HG03135 (cell line): ENCODE measurements around the gene FGFBP2.
"Not testable (repeated sequence)": the region's sequence is repeated elsewhere in the genome, so short reads cannot be mapped to it uniquely, and the experiment has no call there.

Experiments used
- ATAC-seq: cut with Tn5 transposase; IDR thresholded peaks from one replicate; pipeline ENCODE4 v1.9.1; 2021; ENCODE audit warnings: mild to moderate bottlenecking, moderate library complexity; ENCODE audit not compliant: unreplicated experiment

Gene FGFBP2

DNA sequence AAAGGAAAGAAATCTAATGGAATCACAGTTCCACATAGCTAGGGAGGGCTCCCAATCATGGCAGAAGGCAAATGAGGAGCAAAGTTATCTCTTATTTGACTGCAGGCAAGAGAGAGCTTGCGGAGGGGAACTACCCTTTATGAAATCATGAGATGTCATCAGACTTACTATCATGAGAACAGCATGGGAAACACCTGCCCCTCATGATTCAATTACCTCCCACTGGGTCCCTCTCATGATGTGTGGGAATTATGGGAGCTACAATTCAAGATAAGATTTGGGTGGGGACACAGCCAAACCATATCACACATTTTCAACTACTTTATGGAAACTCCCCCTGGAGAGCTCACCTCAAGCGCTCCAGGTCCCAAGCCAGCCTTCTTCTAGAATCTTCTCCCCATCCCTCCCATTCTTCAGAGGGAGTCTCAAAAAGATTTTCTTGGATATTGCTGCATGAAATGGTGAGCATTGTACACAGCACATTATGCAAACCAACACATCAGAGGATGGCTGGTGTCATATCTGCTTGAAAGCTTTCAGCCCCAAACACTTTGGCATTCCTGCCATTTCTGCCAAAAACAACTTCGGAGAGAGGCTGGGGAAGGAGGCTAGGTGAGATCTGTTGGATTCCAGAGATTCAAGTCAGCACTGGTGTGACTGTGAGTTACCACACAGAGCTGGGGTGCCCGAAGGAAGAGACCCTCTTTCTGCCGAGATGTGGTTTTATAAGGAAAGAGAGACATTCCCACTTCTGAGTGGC is 31.3 kb downstream of the FGFBP2 start:
- no peak for ATAC-seq

DNA sequence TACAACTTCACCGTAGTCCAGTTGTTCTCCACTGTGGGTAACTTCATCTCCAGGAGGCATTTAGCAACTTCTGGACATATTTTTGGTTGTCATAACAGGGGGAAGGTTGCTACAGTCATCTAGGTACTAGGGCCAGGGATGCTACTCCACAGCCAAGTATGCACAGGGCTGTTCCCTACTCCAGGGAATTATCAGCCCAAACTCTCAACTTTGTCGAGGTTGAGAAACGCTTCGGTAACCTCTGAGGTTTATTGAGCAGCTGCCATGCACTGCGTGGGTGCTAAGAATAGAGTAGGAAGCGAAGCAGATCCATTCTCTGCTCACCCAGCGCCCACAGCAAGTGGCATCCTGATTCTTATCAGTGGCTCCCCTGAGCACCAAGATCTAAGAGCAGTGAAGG is 32.7 kb downstream of the FGFBP2 start:
- ATAC-seq = no peak

DNA sequence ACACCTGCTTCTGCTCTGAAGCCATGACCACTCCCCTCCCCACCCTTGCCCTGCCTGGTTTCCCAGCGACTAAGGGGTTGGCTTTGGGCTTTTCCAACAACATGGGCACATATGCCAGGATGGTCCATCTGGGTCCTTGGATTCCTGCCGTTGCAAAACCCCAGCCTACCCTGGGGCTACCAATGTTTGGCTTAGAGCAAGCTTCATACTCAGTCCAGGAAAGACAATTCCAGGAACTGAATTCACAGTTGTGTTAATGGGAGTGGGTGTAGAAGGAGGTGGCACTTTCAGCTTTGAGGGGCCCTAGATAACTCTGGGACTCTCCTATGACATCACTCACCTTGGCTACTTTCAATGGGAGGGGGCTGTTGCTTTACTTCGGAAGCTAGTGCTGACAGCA is 33.4 kb downstream of the FGFBP2 start:
- ATAC-seq = no peak

DNA sequence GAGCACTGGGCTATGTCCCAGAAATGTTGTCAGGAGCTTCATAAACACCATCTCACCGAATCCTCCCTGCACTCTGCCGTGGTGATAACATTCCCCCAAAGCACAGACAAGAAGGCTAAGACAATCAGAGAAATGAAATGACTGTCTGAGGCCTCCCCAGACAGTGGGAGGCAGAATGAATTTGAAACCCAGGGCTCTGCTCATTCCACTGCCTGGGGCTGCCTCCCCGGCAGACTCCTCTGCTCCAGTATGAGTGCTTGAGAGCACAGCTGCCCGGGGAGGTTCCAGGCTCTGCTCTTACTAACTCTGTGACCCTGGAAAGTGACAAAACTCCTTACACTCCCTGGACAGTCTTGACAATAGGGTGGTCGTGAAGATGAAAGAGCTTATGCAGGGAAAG is 34.1 kb downstream of the FGFBP2 start:
- no peak for ATAC-seq

DNA sequence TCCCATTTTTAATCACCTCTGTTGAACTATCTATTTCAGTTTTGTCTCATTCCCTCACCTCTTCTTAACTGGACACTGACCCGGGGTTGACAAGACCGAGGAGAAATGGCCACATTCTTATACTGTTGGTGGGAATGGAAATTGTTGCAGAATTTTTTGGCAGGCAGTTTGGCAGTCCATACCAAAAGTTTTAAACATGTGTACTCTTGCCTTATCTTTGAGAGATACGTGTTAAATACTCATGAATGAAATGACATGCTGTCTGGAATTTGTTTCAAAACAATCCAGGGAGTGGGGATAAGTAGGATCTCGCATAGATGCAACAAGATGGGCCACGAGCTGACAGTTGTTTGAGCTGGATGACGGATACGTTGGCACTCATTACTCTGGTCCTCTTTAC is 36.5 kb downstream of the FGFBP2 start:
- no peak for ATAC-seq

DNA sequence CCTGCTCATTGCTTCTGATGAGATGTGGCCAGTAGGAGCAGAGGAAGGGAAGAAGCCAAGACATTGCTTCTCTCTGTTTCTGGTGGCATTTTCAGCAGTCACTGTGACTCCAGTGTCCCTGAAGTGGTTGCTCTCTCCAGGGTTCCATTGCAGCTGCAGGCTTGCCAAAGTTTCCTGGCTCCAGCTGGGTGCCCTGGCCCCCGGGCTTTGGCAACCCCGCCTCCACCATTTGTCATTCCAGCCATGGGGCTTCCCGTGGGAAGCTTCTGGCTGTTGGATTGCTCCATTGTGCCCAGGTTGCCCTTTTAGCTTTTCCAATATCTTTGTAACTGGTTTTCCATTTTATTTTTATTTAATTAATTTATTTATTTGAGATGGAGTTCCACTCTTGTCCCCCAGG is 37.1 kb downstream of the FGFBP2 start:
- no peak for ATAC-seq

DNA sequence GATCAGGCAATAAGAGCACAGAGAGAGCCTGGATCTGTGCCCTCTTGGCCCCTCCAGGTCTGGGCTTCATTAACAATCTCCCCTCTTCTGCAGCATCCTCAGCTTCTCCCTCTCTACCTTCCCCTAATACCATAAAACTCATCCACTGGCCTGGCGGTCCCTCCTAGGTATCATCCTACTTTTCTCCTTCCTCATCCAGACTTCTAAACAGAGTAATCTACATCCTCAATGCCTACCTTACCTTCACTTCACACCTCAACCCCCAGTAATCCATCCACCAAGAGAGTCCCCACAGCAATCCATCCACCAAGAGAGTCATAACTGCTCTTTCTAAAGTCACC is 41.4 kb downstream of the FGFBP2 start:
- no peak for ATAC-seq

DNA sequence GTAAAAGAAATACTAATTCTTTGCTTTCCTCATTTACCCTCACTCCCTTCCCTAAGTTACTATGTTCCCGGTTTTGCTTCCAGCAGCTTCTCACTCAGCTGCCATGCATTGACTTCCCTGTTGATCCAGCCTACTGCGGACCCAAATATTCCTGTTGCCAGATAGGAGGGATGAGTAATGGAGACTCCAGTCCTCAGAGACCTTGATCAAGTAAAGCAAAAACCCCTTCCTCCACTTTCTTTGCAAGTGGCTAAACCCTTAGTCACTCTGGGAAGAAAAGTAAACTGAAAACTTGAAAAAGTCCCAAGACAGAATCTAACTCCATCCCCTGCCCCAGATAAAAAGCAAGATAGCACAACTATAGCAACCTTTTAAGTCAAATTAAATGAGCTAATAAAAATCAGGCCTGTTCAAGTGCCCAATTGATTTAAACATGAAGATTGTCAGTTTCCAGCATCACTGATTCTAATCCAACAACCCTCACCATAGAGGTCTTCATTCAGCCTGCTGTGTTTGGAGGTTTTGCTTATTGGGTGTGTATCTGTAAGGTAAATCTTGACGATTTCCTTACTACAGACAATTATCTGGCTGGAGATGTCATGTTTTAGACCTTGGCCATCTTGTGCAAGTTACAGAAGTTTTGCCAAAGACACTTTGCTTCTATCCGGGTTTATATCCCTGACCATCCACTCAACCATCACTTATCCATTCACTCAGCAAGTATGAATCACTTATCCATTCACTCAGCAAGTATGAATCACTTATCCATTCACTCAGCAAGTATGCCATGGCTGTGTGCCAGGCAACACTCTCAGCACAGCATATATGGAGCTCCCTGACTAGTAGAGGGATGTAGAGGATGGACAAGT is 42.0 kb downstream of the FGFBP2 start:
- ATAC-seq = no peak

DNA sequence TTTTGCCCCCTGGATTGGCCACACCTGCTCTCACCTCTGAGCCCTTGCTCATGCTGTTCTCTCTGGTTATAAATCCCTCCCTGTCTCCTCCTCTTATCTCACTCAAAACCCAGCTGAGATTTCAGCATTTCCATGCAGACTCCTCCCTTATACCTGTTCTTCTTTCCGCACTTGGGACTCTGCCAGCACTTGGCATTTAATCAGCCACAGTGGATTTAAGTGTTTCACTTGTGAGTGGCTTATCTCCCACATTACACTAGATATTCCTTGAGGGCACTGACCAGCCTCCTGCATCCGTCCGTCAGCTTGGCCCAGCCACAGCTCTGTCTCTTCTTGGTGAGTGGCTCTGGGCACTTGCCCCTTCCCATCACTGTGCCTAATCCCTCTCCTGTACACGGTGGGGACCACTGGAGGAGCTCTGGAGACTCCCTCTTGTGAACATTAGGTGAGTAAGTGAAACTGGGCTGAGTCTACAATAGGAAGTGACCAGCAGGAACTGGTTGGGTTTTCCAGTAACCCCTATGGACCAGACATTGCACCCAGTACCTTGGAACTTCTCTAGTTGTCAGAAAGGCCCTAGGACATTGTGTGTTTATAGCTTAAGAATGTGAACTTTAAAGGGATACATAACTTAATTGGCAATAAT is 44.4 kb downstream of the FGFBP2 start:
- ATAC-seq = no peak

DNA sequence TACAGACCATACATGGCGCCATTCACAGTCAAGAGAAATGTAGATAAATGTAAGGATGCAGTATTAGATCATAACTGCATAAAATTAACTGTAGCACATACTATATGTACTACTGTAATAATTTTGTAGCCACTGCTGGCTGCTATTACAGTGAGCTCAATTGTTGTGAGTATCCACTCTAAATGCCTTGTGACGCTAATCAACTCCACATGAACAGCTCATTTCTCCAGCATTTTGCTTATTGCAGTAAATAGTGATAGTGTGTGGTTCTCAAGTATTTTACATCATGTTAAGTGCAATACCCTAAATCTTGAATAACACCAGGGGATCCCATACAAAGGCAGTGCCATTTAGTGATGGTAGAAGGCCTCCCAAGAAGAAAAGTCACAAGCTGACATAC is 45.7 kb downstream of the FGFBP2 start:
- no peak for ATAC-seq

DNA sequence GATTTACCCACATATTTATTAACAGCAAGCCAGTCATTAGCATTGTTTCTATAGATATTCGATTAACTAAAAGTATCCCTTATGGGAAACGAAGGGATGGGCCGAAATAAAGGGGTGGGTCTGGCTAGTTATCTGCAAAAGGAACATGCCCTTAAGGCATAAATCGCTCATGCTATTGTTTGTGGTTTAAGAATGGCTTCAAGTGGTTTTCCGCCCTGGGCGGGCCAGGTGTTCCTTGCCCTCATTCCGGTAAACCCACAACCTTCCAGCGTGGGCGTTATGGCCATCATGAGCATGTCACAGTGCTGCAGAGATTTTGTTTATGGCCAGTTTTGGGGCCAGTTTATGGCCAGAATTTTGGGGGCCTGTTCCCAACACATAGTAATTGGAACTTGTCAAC is 46.6 kb downstream of the FGFBP2 start:
- ATAC-seq = not testable (repeated sequence)

DNA sequence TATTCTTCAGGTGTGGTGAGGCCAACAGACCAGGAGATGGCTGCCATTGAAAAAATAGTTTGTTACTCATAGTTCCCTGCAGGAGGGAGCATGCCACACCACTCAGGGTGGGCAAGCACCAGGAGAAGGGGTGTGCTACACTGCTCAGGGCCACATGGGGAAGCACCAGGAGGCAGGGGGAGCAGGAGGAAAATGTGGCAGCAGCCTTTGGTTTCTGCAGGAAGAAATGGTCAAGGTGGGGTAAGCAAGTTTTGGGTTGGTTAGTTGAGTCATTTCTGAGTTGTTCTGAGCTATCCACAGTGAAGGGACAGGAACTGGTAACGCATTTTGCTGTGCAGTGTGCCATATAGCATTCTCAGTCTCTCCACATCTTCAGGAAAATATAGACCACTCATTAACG is 48.2 kb downstream of the FGFBP2 start:
- no peak for ATAC-seq

DNA sequence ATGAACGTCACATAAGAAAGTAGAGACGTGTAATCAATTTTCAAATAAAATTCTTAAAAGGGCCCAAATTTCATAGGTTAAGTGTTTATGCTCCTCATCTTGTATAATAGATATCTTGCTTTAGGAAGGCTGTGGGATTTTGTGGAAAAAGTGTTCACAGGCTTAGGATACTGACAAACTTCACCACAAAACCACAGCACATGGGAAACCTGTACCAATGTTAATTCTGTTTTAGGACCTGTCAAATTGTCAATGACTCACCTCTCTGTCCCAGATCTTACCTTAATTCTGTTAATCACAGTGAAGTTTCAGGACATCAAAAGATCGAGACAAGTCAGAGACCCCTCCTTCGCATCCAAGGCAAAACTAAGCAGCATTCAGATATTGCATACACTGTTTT is 48.7 kb downstream of the FGFBP2 start:
- no peak for ATAC-seq

DNA sequence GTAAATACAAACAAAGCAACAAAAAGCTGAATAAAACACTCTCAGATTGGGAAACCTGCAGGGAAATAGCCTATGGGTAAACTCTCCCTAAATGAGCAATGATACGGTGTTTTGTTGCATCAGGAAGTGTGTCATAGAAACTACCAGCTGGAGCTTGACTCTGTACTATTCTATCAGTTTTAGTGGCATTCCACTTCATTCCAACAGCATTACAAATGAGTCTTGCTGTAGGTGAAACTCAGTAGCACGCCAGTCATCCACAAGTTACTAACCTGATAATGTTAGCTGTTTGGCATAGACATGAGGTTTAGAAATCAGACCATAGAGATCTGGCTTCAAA is 49.4 kb downstream of the FGFBP2 start:
- no peak for ATAC-seq

DNA sequence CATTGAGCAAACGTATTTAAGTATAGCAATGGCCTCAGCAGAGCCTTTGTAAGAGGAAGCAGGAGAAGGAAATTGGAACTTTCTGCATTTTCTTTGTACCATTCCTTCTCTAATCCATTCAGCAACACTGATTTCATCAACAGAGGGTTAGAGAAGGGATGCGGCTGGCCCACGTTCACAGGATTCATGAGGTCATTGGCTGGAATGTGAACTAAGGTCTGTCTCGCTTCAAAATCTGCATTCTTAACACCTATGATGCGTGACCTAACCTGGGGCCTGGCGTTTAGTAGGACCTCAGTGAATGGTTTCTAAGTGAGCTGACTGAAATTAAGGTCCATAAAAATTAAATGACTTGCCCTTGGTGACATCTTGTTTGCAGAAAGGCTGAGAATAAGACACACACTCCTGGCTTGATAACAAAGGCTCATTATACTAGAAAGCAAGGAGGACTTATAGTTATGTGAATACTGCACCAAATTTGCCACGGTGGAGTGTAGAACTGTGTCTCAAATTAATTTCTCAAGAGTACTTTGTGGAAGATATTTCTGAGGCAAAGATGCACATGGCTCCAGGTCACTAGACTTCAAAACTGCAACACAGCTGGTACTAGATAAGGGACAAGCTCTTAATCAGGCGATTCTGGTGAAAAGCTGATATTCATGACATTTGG is 49.9 kb downstream of the FGFBP2 start:
- no peak for ATAC-seq

DNA sequence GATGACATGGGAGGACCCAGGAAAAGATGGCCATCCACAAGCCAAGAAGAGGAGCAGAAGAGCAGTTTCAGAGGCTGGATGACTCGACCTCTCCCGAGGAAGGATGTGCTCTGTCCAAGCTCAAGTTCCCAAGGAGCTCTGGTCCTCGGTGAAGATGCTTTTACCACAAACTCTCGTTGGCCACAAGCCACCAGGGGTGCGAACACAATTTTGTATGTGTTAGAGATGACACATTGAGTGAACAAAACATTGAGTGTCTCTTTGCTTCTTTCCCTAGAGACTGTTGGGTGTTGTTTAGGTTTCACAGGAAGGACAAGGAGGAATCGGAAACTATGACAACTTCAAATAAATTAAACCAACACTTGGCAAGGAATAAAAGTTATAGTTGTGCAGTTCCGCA is 50.7 kb downstream of the FGFBP2 start:
- ATAC-seq = no peak
